WTC11 (cell line): Measurements from ENCODE around the gene EXTL1. TPM values are rescaled to one million over a fixed set of nuclear protein-coding genes. Genes with fewer than 3 reads are reported as not detected.

Experiments used
- ATAC-seq: fragments of 200-7000 bp; cut with Tn5 transposase; 2 replicates; pipeline ENCODE4 v1.10.0; 2021; ENCODE audit warnings: mild to moderate bottlenecking, moderate library complexity
- CTCF ChIA-PET: fragments of 300-600 bp; sonication (Branson Sonifier 250); formaldehyde crosslinking; loops from one replicate; lab custom pipeline; 2021; ENCODE audit warnings: antibody characterized with exemption; lab: Charles Lee
- POLR2A ChIA-PET: fragments of 350-600 bp; sonication (Branson Sonifier 250); formaldehyde crosslinking; loops from one replicate; lab custom pipeline; 2021; ENCODE audit warnings: antibody characterized with exemption; lab: Charles Lee
- DNase-seq: peaks from one replicate; pipeline ENCODE4 v3.0.0; 2021; ENCODE audit warnings: low spot score
- H3K27ac Mint-ChIP-seq: 2 replicates; pipeline ENCODE4 v1.8.0; 2021; ENCODE audit warnings: mixed read lengths
- H3K27me3 Mint-ChIP-seq: 2 replicates; pipeline ENCODE4 v1.8.0; 2021; ENCODE audit warnings: low read depth, mild to moderate bottlenecking, moderate library complexity, mixed read lengths
- H3K36me3 Mint-ChIP-seq: 2 replicates; pipeline ENCODE4 v1.8.0; 2021; ENCODE audit warnings: mixed read lengths
- H3K4me1 Mint-ChIP-seq: 2 replicates; pipeline ENCODE4 v1.8.0; 2022; ENCODE audit warnings: mixed read lengths
- H3K4me3 Mint-ChIP-seq: 2 replicates; pipeline ENCODE4 v1.8.0; 2021; ENCODE audit warnings: mild to moderate bottlenecking, moderate library complexity, mixed read lengths
- H3K9me3 Mint-ChIP-seq: 2 replicates; pipeline ENCODE4 v1.8.0; 2021; ENCODE audit warnings: mixed read lengths
- ATF1 ChIP-seq: sonication (generic); formaldehyde crosslinking; IDR thresholded peaks from 2 replicates; pipeline ENCODE4 v1.8.1; 2023; ENCODE audit warnings: mild to moderate bottlenecking, moderate library complexity, missing genetic modification reagents
- CREB1 ChIP-seq: sonication (generic); formaldehyde crosslinking; IDR thresholded peaks from 2 replicates; pipeline ENCODE4 v1.8.0; 2023; ENCODE audit warnings: mild to moderate bottlenecking, missing genetic modification reagents
- EMX1 ChIP-seq: fragments of 250-450 bp; sonication (Bioruptor Pico); IDR thresholded peaks from 2 replicates; pipeline ENCODE4 v1.8.0; 2021; ENCODE audit warnings: mild to moderate bottlenecking
- JUN ChIP-seq: sonication (generic); formaldehyde crosslinking; IDR thresholded peaks from 2 replicates; pipeline ENCODE4 v1.8.0; 2023; ENCODE audit warnings: mild to moderate bottlenecking, missing genetic modification reagents
- MXD4 ChIP-seq: fragments of 250-450 bp; sonication (Bioruptor Pico); IDR thresholded peaks from 2 replicates; pipeline ENCODE4 v1.8.0; 2021; ENCODE audit warnings: mild to moderate bottlenecking, moderate library complexity, borderline replicate concordance
- NR1H2 ChIP-seq: sonication (generic); formaldehyde crosslinking; IDR thresholded peaks from 2 replicates; pipeline ENCODE4 v1.9.0; 2021; ENCODE audit warnings: mild to moderate bottlenecking, moderate library complexity, missing genetic modification reagents
- RORB ChIP-seq: fragments of 250-450 bp; sonication (Bioruptor Pico); IDR thresholded peaks from 2 replicates; pipeline ENCODE4 v1.9.0; 2021; ENCODE audit warnings: mild to moderate bottlenecking
- SOX15 ChIP-seq: fragments of 250-450 bp; sonication (Bioruptor Pico); IDR thresholded peaks from 2 replicates; pipeline ENCODE4 v1.9.0; 2021; ENCODE audit warnings: mild to moderate bottlenecking
- TEAD1 ChIP-seq: sonication (generic); formaldehyde crosslinking; IDR thresholded peaks from 2 replicates; pipeline ENCODE4 v1.8.0; 2022; ENCODE audit warnings: mild to moderate bottlenecking, missing genetic modification reagents
- ZNF121 ChIP-seq: sonication (generic); formaldehyde crosslinking; IDR thresholded peaks from 2 replicates; pipeline ENCODE4 v1.8.0; 2023; ENCODE audit warnings: missing genetic modification reagents
- ZNF138 ChIP-seq: sonication (generic); formaldehyde crosslinking; conservative IDR thresholded peaks from 2 replicates; pipeline ENCODE4 v1.8.1; 2022; ENCODE audit warnings: mild to moderate bottlenecking, moderate library complexity, missing genetic modification reagents
- ZNF219 ChIP-seq: sonication (generic); formaldehyde crosslinking; IDR thresholded peaks from 2 replicates; pipeline ENCODE4 v1.8.0; 2023; ENCODE audit warnings: missing genetic modification reagents, mild to moderate bottlenecking, borderline replicate concordance
- ZNF263 ChIP-seq: sonication (generic); formaldehyde crosslinking; IDR thresholded peaks from 2 replicates; pipeline ENCODE4 v1.8.1; 2022; ENCODE audit warnings: low read depth, mild to moderate bottlenecking, moderate library complexity, missing genetic modification reagents
- ZNF317 ChIP-seq: sonication (generic); formaldehyde crosslinking; IDR thresholded peaks from 2 replicates; pipeline ENCODE4 v1.8.1; 2023; ENCODE audit warnings: low read depth, mild to moderate bottlenecking, moderate library complexity, missing genetic modification reagents, borderline replicate concordance
- ZNF396 ChIP-seq: fragments of 250-450 bp; sonication (Bioruptor Pico); IDR thresholded peaks from 2 replicates; pipeline ENCODE4 v1.8.0; 2021; ENCODE audit warnings: mild to moderate bottlenecking, moderate library complexity, borderline replicate concordance
- total RNA-seq: library from RNA; stranded (reverse); gene quantifications from 3 replicates; pipeline ENCODE4 v1.2.3, GENCODE V29; 2021
- TF ChIP-seq, protein P1 (sequence below): sonication (generic); formaldehyde crosslinking; IDR thresholded peaks from 2 replicates; pipeline ENCODE4 v1.8.1; 2023; ENCODE audit warnings: mild to moderate bottlenecking, missing genetic modification reagents, moderate library complexity
- TF ChIP-seq, protein P2 (sequence below): fragments of 200-600 bp; IDR thresholded peaks from 2 replicates; pipeline ENCODE4 v1.8.0; 2022; ENCODE audit warnings: antibody characterized with exemption
- TF ChIP-seq, protein P3 (sequence below): sonication (generic); formaldehyde crosslinking; IDR thresholded peaks from 2 replicates; pipeline ENCODE4 v1.8.1; 2022; ENCODE audit warnings: low read depth, mild to moderate bottlenecking, moderate library complexity, missing genetic modification reagents, borderline replicate concordance
- TF ChIP-seq, protein P4 (sequence below): sonication (generic); formaldehyde crosslinking; IDR thresholded peaks from 2 replicates; pipeline ENCODE4 v1.8.0; 2022; ENCODE audit warnings: mild to moderate bottlenecking, missing genetic modification reagents

The EXTL1 gene
- total RNA-seq, 1 experiment from 2014 or later: 2.1 TPM

DNA sequence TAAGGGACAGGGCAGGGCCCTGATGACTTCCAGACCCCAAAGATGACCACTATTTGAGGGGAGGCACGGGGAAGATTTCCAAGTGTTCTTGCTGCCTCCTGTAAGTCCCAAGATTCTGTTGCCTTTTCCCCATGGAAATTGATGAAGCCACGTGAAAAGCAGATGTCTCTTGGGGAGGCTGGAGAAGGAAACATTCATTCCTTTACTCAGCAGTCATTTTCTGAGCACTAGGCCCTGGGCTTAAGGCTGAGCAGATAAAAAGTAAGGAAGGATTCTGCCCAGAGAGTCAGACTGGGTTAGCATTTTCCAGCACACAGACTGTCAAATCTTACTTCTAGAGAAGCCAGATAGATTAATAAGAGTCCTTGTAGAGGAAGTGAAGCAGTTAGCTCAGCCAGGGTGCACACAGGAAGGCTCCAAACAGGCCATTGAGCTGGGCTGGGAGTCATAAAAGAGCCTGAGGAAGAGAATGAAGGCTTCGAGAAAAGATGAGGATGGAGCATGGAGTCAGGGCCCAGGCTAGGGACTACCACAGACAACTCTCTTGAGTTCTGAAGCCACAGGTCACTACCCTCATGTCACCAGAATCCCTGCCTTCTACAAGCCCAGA, 10.1 kb downstream of the EXTL1 start (continued):
- TF ChIP-seq ZNF396 (CRISPR knock-in tag): no peak

DNA sequence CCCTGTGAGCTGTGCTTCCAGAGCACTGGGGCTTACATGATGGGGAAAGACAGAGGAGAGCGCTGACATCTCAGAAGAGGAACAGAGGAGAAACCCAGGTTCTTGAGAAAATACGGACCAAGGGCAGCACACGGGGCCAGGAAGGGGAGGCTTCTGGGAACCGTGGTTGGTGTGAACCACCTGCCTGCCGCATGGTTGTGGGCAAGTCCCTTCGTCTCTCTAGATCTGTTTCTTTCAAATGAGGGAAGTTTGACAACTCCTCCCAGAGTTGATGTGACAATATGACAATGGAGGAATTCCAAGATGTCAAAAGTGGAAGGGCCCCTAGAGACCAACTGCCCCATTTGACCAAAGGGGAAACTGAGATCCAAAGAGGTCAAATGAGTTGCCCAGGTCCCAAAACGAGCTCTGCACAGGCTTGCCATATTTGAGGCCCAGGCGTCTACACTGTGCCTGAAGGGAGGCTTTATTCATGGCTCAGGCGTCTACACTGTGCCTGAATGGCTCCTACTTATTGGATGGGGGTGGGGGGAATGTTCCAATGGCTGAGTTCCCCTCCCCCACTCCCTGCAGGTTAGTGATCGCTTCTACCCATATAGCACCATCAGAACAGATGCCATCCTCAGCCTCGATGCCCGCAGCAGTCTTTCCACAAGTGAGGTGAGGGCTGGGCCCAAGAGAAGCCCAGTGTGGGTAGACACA, 11.2 kb downstream of the EXTL1 start:
- Mint-ChIP-seq H3K9me3 (no peaks in the 10 kb centered on the region), H3K4me1 (peaks cover 10% of the 10 kb centered on the region), H3K27ac (no peak overlapping the region), H3K4me3 (no peak overlapping the region), H3K36me3 (no peaks in the 10 kb centered on the region), H3K27me3 (peaks cover 54% of the 10 kb centered on the region)
- TF ChIP-seq TEAD1 (no peak), NR1H2 (CRISPR knock-in tag) (no peak), SOX15 (CRISPR knock-in tag) (no peak), ATF1 (CRISPR knock-in tag) (no peak), ZNF263 (CRISPR knock-in tag) (no peak), EMX1 (CRISPR knock-in tag) (no peak), MXD4 (CRISPR knock-in tag) (no peak), ZNF138 (CRISPR knock-in tag) (no peak), JUN (CRISPR knock-in tag) (no peak), ZNF121 (CRISPR knock-in tag) (no peak), ZNF396 (CRISPR knock-in tag) (no peak), RORB (CRISPR knock-in tag) (no peak), ZNF317 (CRISPR knock-in tag) (no peak), CREB1 (CRISPR knock-in tag) (no peak)
- TF ChIP-seq, protein P1, sequence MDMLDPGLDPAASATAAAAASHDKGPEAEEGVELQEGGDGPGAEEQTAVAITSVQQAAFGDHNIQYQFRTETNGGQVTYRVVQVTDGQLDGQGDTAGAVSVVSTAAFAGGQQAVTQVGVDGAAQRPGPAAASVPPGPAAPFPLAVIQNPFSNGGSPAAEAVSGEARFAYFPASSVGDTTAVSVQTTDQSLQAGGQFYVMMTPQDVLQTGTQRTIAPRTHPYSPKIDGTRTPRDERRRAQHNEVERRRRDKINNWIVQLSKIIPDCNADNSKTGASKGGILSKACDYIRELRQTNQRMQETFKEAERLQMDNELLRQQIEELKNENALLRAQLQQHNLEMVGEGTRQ: no peak
- TF ChIP-seq, protein P2, sequence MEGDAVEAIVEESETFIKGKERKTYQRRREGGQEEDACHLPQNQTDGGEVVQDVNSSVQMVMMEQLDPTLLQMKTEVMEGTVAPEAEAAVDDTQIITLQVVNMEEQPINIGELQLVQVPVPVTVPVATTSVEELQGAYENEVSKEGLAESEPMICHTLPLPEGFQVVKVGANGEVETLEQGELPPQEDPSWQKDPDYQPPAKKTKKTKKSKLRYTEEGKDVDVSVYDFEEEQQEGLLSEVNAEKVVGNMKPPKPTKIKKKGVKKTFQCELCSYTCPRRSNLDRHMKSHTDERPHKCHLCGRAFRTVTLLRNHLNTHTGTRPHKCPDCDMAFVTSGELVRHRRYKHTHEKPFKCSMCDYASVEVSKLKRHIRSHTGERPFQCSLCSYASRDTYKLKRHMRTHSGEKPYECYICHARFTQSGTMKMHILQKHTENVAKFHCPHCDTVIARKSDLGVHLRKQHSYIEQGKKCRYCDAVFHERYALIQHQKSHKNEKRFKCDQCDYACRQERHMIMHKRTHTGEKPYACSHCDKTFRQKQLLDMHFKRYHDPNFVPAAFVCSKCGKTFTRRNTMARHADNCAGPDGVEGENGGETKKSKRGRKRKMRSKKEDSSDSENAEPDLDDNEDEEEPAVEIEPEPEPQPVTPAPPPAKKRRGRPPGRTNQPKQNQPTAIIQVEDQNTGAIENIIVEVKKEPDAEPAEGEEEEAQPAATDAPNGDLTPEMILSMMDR: no peak
- ATAC-seq (no peak), DNase-seq (no peak)
- ChIA-PET CTCF (interaction anchor here (1.0 kb wide), 1 partner anchor 112 kb away, joined by 3 read pairs; no protein-coding TSS in a partner anchor), POLR2A (no interaction called here)

DNA sequence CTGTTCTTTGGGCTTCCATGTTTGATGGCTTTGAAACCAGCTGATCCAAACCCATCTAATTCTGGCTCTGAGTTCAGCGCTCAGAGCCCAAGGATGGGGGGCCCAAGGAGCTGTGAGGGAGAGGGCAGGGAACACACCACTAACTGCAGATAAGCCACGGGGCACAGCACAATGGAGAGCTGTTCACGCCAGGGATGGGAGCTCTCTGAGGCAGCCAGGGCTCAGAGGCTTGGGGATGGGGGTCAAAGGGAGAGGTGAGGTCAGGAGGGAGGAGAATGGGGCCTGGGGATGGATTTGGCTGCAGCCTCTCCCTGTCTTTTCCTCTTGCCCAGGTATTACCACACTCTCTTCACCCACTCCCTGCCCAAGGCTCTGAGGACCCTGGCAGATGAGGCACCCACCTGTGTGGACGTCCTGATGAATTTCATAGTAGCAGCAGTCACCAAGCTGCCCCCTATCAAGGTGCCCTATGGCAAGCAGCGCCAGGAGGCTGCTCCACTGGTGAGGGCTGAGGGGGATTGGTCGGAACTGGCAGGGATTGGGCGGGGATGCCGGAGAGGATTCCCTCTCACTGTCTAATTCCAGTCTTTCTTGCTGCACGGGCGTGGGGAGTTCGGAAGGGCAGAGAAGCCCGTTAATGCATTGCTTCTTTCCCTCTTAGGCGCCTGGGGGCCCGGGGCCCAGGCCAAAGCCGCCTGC, 13.1 kb downstream of the EXTL1 start:
- ChIA-PET CTCF (interaction anchor here (0.6 to 6.2 kb wide), 25 partner anchors 10 to 250 kb away, joined by 3 to 136 read pairs (median 8); partner anchors contain the start of genes CATSPER4, CEP85, EXTL1 and PAFAH2), POLR2A (interaction anchor here (0.6 to 1.5 kb wide), 3 partner anchors 10 to 376 kb away, joined by 4 read pairs; partner anchors contain the start of gene LIN28A)
- Mint-ChIP-seq H3K27me3 (peaks cover 54% of the 10 kb centered on the region), H3K9me3 (no peaks in the 10 kb centered on the region), H3K36me3 (no peaks in the 10 kb centered on the region), H3K4me1 (peaks cover 10% of the 10 kb centered on the region), H3K4me3 (peak overlapping the region; percentile 94)
- DNase-seq (no peak), ATAC-seq (peak; percentile 27)
- TF ChIP-seq, protein P3, sequence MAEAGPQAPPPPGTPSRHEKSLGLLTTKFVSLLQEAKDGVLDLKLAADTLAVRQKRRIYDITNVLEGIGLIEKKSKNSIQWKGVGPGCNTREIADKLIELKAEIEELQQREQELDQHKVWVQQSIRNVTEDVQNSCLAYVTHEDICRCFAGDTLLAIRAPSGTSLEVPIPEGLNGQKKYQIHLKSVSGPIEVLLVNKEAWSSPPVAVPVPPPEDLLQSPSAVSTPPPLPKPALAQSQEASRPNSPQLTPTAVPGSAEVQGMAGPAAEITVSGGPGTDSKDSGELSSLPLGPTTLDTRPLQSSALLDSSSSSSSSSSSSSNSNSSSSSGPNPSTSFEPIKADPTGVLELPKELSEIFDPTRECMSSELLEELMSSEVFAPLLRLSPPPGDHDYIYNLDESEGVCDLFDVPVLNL: no peak
- TF ChIP-seq ZNF219 (CRISPR knock-in tag): 0 out of 2 replicates have a peak, but pooled peaks have one; percentile 8
- TF ChIP-seq, protein P4, sequence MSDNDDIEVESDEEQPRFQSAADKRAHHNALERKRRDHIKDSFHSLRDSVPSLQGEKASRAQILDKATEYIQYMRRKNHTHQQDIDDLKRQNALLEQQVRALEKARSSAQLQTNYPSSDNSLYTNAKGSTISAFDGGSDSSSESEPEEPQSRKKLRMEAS (CRISPR knock-in tag): 0 out of 2 replicates have a peak, but pooled peaks have one; percentile 0
- TF ChIP-seq, all 79 proteins: peak for 2
- no peak overlapping the region for H3K27ac Mint-ChIP-seq
